SKM-1 (cell line): ENCODE data around the gene SBF1.
"Not testable (repeated sequence)": the region's sequence is repeated elsewhere in the genome, so short reads cannot be mapped to it uniquely, and the experiment has no call there.

Source experiments
- DNase-seq: peaks from one replicate; lab custom pipeline; 2025; ENCODE audit not compliant: unreplicated experiment; lab: John Stamatoyannopoulos, UW

The SBF1 gene

DNA sequence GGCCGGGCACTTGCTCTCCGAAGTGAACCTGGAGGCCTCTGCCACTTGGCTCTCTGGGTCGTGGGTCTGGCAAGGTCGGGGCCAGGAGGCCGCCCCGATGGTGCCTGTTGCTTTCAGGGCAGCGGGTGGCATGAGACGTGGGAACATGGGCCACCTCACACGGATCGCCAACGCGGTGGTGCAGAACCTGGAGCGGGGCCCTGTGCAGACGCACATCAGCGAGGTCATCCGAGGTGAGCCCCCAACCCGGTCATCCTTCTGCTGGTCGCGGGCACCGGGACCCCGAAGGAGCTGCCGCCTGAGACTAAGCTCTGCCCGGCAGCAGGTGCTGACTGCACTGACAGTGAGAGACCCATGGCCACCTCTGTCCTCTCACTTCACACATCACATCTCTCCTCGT, 40.0 kb downstream of the SBF1 start:
- no peak for DNase-seq

GRCh38 chr22:50432877-50433510, 41.8 kb downstream of the SBF1 start:
- DNase-seq: not testable (repeated sequence)

DNA sequence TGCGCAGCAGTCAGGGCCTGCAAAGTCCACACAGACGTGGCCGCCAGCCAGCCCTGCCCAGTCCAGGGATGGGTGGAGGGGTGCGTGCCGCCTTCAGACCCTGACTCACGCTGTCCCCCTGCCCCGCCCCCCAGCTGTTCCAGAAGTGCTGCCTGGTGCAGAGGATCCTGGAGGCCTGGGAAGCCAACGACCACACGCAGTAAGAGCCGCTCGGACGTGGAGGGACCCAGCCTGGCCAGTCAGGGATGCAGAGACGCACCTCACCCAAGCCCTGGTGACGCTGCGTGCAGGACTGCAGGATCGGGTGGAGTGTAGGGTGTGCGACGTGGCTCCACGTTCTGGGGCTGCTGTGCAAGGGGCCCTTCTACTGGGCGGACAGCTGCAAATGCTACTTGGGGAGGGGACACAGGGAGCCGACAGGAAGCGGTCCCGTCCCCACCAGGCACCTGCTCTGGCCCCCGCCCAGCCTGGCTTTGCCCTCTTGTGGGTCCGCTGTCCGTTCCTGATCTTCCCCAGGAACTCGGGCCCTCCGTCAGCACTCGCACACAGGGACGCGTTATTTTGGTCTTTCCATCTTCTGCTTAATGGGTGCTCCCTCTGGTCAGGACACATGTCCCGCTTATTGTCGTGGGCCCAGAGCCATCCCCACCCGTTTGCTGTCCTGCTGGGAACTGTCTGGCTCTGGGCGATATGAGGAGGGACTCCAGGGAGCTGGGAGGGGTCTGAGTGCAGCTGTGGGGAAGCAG, 42.5 kb downstream of the SBF1 start:
- no peak for DNase-seq

DNA sequence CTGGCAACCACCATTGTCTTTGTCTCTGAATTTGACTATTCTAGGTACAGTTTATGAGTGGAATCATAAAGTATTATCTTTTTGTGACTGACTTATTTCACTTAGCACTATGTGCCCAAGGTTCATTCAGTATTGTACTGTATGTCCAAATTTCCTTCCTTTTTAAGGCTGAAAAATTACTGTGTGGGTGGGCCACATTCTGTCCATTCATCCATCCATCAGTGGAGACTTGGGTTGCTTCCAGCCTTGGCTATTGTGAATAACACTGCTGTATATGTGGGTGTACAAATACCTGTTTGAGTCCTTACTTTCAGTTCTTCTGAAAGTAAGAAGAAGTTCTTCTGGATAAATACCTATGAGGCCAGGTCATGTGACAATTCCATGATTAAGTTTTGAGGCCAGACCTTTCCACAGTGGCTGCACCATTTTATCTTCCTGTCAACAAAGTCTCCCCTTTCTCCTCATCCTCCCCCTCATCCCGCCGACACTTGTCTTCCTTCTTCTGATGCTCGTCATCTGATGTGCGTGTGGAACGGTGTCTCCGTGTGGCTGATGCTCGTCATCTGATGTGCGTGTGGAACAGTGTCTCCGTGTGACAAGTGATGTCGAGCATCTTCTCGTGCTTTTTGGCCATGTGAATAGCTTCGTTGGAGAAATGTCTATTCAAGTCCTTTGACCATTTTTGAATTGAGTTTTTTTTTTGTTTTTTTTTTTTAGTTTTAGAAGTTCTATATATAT, 49.5 kb downstream of the SBF1 start:
- no peak for DNase-seq

DNA sequence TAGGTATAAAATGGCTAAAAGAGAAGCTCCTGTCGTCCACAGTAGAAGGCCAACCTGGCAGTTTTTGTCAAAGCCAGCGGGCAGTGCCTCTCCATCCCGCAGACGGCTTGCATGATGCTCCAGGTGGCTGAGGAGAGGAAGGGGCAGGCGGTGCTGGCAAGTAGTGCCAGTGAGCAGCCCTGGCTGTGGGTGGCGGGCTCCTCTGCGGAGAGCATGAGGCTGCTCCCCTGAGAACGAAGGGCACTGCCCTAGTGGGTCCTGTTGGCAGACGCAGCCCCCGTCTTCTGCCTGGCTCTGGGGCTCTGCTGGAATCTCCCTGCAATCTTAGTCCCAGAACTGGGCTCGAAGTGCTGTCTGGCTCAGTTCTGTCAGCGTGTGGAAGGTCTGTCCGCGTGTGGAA, 50.9 kb downstream of the SBF1 start:
- DNase-seq: no peak

GRCh38 chr22:50422961-50423815, 51.6 kb downstream of the SBF1 start:
- DNase-seq: no peak

- no peak for DNase-seq
Measured at GRCh38 chr22:50422046-50422445, 52.8 kb downstream of the SBF1 start.

GRCh38 chr22:50420581-50420980, 54.3 kb downstream of the SBF1 start:
- no peak for DNase-seq

DNA sequence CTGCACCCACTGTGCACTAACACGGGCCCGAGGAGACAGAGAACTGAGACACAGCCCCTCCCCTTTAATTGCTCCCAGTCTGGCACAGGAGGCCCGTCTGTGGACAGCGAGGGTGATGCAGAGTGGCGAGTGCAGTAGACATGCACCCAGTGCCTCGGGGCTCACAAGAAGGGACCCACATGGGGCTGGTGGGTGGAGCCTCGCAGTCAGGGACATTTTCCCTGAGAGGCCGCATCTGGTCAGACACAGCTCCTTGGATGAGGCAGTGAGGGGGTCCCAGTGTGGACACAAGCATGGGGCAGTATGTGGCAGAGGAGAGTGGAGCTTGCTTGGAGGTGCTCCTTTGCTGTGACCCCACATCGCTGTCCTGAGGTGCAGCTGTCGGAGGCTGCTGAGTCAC, 54.8 kb downstream of the SBF1 start:
- no peak for DNase-seq

- DNase-seq: no peak
Measured at GRCh38 chr22:50419116-50419515, 55.7 kb downstream of the SBF1 start.

- DNase-seq: no peak
Measured at GRCh38 chr22:50418624-50419023, 56.2 kb downstream of the SBF1 start.

GRCh38 chr22:50417411-50418210, 57.2 kb downstream of the SBF1 start:
- no peak for DNase-seq

GRCh38 chr22:50416996-50417395, 57.8 kb downstream of the SBF1 start:
- no peak for DNase-seq

GRCh38 chr22:50415426-50415825, 59.4 kb downstream of the SBF1 start:
- DNase-seq: no peak

GRCh38 chr22:50414476-50415248, 60.2 kb downstream of the SBF1 start:
- DNase-seq: no peak

DNA sequence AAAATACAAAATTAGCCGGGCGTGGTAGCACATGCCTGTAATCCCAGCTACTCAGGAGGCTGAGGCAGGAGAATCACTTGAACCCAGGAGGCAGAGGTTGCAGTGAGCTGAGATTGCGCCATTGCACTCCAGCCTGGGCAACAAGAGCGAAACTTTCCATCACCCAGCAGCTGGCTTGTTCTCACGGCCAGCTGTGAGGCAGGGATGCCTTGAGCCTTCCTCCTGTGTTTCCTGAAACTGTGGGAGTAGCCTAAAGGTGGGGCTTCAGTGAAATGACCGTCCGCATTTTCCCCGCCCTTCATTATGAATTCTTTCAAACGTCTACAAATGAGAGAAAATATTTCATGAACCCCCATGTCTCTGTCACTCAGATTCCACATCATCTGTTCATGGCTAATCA, 65.9 kb downstream of the SBF1 start:
- DNase-seq: not testable (repeated sequence)

DNA sequence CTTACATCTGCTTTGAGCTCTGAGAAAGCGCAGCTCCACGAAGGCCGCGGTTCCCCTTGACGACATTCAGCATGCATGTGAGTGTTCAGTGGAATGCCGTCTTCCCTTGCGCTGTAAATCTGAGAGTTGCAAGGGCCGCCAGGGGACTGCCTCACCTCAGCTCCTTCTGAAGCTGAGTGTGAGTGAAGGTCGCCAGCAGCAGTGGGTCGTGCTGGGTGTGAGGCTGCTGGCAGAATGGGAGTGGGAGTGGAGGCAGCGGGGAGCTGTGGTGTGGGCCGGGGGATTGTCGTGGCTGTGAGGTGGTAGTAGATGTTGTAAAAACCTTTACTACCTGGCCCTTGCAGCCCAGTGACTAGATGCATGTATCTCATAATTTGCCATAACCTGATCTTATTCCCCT, 66.5 kb downstream of the SBF1 start:
- DNase-seq: no peak

GRCh38 chr22:50406416-50407170, 68.2 kb downstream of the SBF1 start:
- DNase-seq: no peak

GRCh38 chr22:50403701-50404101, 71.1 kb downstream of the SBF1 start:
- DNase-seq: no peak
